A549 (cell line): ENCODE measurements around the gene PAPPA.

Source experiments
- KDM1A ChIP-seq: fragments of 200-600 bp; sonication (generic); IDR thresholded peaks from 2 replicates; pipeline ENCODE4 v1.6.1; 2016; ENCODE audit warnings: low read depth, mild to moderate bottlenecking
- PBX3 ChIP-seq: IDR thresholded peaks from 2 replicates; pipeline ENCODE4 v1.6.1; 2012

- TF ChIP-seq KDM1A (no peak), PBX3 (no peak)
Measured at GRCh38 chr9:116337015-116337414, 183.4 kb downstream of the PAPPA start.
